Upper lobe of left lung (tissue), 6 donors: ENCODE measurements around the gene MPP4. TPM values are rescaled to one million over a fixed set of nuclear protein-coding genes. Genes with fewer than 3 reads are reported as not detected.

Source experiments
- ATAC-seq, 2 donors: fragments of 200-7000 bp; cut with Tn5 transposase; one replicate each; pipeline ENCODE4 v1.9.1; 2022; ENCODE audit warnings: mild to moderate bottlenecking in 2 of 2, moderate library complexity in 2 of 2; ENCODE audit not compliant: low FRiP score in 2 of 2
- DNase-seq, 2 donors: peaks; one replicate each; pipeline ENCODE4 v3.0.0-alpha.2; 2019 to 2020
- H3K27ac ChIP-seq, 4 donors: fragments of 200-600 bp; sonication (generic); one replicate each; pipeline ENCODE4 v1.5.1; 2016 to 2019
- H3K27me3 ChIP-seq, 4 donors: fragments of 200-600 bp; sonication (generic); one replicate each; pipeline ENCODE4 v1.5.1; 2017 to 2019
- H3K36me3 ChIP-seq, 4 donors: fragments of 200-600 bp; sonication (generic); one replicate each; pipeline ENCODE4 v1.5.1; 2016 to 2019
- H3K4me1 ChIP-seq, 4 donors: fragments of 200-600 bp; sonication (generic); one replicate each; pipeline ENCODE4 v1.5.1; 2018 to 2019
- H3K4me3 ChIP-seq, 4 donors: fragments of 200-600 bp; sonication (generic); one replicate each; pipeline ENCODE4 v1.5.1; 2017 to 2019; ENCODE audit warnings: mild to moderate bottlenecking in 2 of 4, moderate library complexity in 1 of 4
- H3K9me3 ChIP-seq, 4 donors: fragments of 200-600 bp; sonication (generic); one replicate each; pipeline ENCODE4 v1.5.1; 2018 to 2019
- CTCF ChIP-seq, 6 experiments: fragments of 450-650 bp in 4 of 6; fragments of 200-600 bp in 2 of 6; sonication (generic) in 2 of 6; IDR thresholded peaks; one replicate each; pipeline ENCODE4 v1.5.1; 2016 to 2019; ENCODE audit warnings: antibody characterized with exemption in 6 of 6
- EP300 ChIP-seq, 4 donors: sonication (generic); formaldehyde crosslinking; IDR thresholded peaks; one replicate each; pipeline ENCODE4 v1.5.1; 2017; ENCODE audit warnings: antibody characterized with exemption in 4 of 4, control low read depth in 2 of 4
- POLR2A ChIP-seq, 4 donors: fragments of 450-650 bp; IDR thresholded peaks; one replicate each; pipeline ENCODE4 v1.5.1; 2016 to 2017; ENCODE audit warnings: antibody characterized with exemption in 4 of 4, mild to moderate bottlenecking in 2 of 4
- POLR2AphosphoS5 ChIP-seq, 2 donors: sonication (generic); formaldehyde crosslinking; IDR thresholded peaks; one replicate each; pipeline ENCODE4 v1.5.1; 2017; ENCODE audit warnings: antibody characterized with exemption in 2 of 2
- WGBS, 2 donors: methylation state at CpG; one replicate each; pipeline ENCODE4 v1.1.5; 2017 to 2018; 5-methylcytosine and 5-hydroxymethylcytosine counted together
- total RNA-seq, 6 donors: library from RNA; depleted of rRNA in 4 of 6; stranded (reverse); fragments of >200 nt in 4 of 6; gene quantifications; one replicate each; pipeline versions ENCODE4 v1.1.0 to v1.2.1, GENCODE V29; 2016 to 2021
- donor health status: DM: no; HTN: no; CAD: no; lungs with moderate emphysema.
- donor health status: DM: no; HTN: yes; CAD: no; lungs with severe emphysema.

The MPP4 gene
- total RNA-seq, 6 donors from 2014 or later, result 0.13 to 2.1 (median 0.15) TPM; not detected in 1

- TF ChIP-seq CTCF (IDR thresholded peaks at IDR 0.05), result no peak
- no peak for TF ChIP-seq POLR2AphosphoS5 (IDR thresholded peaks at IDR 0.05)
- no peak for TF ChIP-seq POLR2A (IDR thresholded peaks at IDR 0.05)
- no peak for TF ChIP-seq EP300 (IDR thresholded peaks at IDR 0.05)
- 88 to 92% methylated on average over 1 of the region's 1 CpG for WGBS, 2 donors
- no peak overlapping the region for H3K27ac ChIP-seq
- no peaks in the 10 kb centered on the region for H3K4me1 ChIP-seq
- peaks cover 6 to 59% (median 21%) of the 10 kb centered on the region in 4 donors for H3K36me3 ChIP-seq
- no peak for DNase-seq
- no peak overlapping the region for H3K4me3 ChIP-seq
- no peaks in the 10 kb centered on the region for H3K27me3 ChIP-seq
- H3K9me3 ChIP-seq, result peaks cover 0 to 8% (median 1%) of the 10 kb centered on the region in 4 donors
- no peak for ATAC-seq
These were observed 35.1 kb upstream of the MPP4 start for GRCh38 chr2:201733544-201733943.

- no peaks in the 10 kb centered on the region for H3K27me3 ChIP-seq
- no peaks in the 10 kb centered on the region for H3K4me1 ChIP-seq
- no peak for DNase-seq
- TF ChIP-seq CTCF (IDR thresholded peaks at IDR 0.05) (no peak), POLR2AphosphoS5 (IDR thresholded peaks at IDR 0.05) (no peak), EP300 (IDR thresholded peaks at IDR 0.05) (no peak), POLR2A (IDR thresholded peaks at IDR 0.05) (no peak)
- no peaks in the 10 kb centered on the region for H3K9me3 ChIP-seq
- H3K4me3 ChIP-seq, result no peak overlapping the region
- H3K27ac ChIP-seq, result no peak overlapping the region
- 90 to 92% methylated on average over 5 of the region's 5 CpGs for WGBS, 2 donors
- peaks cover 13 to 69% (median 26%) of the 10 kb centered on the region in 4 donors for H3K36me3 ChIP-seq
- ATAC-seq, result no peak
These were observed 32.3 kb upstream of the MPP4 start for GRCh38 chr2:201730651-201731285.

GRCh38 chr2:201715459-201715858 is 17.0 kb upstream of the MPP4 start:
- TF ChIP-seq EP300 (IDR thresholded peaks at IDR 0.05) (no peak), CTCF (IDR thresholded peaks at IDR 0.05) (no peak), POLR2AphosphoS5 (IDR thresholded peaks at IDR 0.05) (no peak), POLR2A (IDR thresholded peaks at IDR 0.05) (no peak)
- 95 to 99% methylated on average over 6 of the region's 6 CpGs for WGBS, 2 donors
- Histone ChIP-seq H3K4me3 (no peak overlapping the region), H3K36me3 (peaks cover 17 to 77% (median 39%) of the 10 kb centered on the region in 4 donors), H3K9me3 (peaks cover 0 to 3% (median 0%) of the 10 kb centered on the region in 4 donors), H3K27me3 (no peaks in the 10 kb centered on the region), H3K4me1 (no peaks in the 10 kb centered on the region), H3K27ac (no peak overlapping the region)
- DNase-seq (no peak), ATAC-seq (no peak)

GRCh38 chr2:201712726-201713125 is 14.3 kb upstream of the MPP4 start:
- DNase-seq, result no peak
- Histone ChIP-seq H3K4me1 (no peaks in the 10 kb centered on the region), H3K36me3 (peaks cover 24 to 87% (median 41%) of the 10 kb centered on the region in 4 donors), H3K27me3 (no peaks in the 10 kb centered on the region), H3K9me3 (no peaks in the 10 kb centered on the region), H3K27ac (no peak overlapping the region), H3K4me3 (no peak overlapping the region)
- WGBS, 2 donors, result 93 to 100% methylated on average over 1 of the region's 1 CpG
- TF ChIP-seq POLR2AphosphoS5 (IDR thresholded peaks at IDR 0.05) (no peak), CTCF (IDR thresholded peaks at IDR 0.05) (no peak), EP300 (IDR thresholded peaks at IDR 0.05) (no peak), POLR2A (IDR thresholded peaks at IDR 0.05) (no peak)
- ATAC-seq, result no peak

- no peaks in the 10 kb centered on the region for H3K27me3 ChIP-seq
- DNase-seq, result no peak
- whole genome bisulfite sequencing, 2 donors, result 90 to 94% methylated on average over 5 of the region's 5 CpGs
- peaks cover 22 to 87% (median 29%) of the 10 kb centered on the region in 4 donors for H3K36me3 ChIP-seq
- no peaks in the 10 kb centered on the region for H3K4me1 ChIP-seq
- no peak for ATAC-seq
- no peak overlapping the region for H3K4me3 ChIP-seq
- TF ChIP-seq POLR2A (IDR thresholded peaks at IDR 0.05) (no peak), EP300 (IDR thresholded peaks at IDR 0.05) (no peak), POLR2AphosphoS5 (IDR thresholded peaks at IDR 0.05) (no peak), CTCF (IDR thresholded peaks at IDR 0.05) (no peak)
- no peaks in the 10 kb centered on the region for H3K9me3 ChIP-seq
- no peak overlapping the region for H3K27ac ChIP-seq
These were observed 11.3 kb upstream of the MPP4 start for GRCh38 chr2:201709747-201710146.
